ENCODE data around the gene L2HGDH.
A peak's percentile ranks its signal among the peaks of the same experiment; 100 is the strongest.
"Not testable (repeated sequence)": the region's sequence is repeated elsewhere in the genome, so short reads cannot be mapped to it uniquely, and the experiment has no call there.

The L2HGDH gene
- 4.0 to 11.5 (median 6.9) reads per million in 9 experiments for total RNA-seq

DNA sequence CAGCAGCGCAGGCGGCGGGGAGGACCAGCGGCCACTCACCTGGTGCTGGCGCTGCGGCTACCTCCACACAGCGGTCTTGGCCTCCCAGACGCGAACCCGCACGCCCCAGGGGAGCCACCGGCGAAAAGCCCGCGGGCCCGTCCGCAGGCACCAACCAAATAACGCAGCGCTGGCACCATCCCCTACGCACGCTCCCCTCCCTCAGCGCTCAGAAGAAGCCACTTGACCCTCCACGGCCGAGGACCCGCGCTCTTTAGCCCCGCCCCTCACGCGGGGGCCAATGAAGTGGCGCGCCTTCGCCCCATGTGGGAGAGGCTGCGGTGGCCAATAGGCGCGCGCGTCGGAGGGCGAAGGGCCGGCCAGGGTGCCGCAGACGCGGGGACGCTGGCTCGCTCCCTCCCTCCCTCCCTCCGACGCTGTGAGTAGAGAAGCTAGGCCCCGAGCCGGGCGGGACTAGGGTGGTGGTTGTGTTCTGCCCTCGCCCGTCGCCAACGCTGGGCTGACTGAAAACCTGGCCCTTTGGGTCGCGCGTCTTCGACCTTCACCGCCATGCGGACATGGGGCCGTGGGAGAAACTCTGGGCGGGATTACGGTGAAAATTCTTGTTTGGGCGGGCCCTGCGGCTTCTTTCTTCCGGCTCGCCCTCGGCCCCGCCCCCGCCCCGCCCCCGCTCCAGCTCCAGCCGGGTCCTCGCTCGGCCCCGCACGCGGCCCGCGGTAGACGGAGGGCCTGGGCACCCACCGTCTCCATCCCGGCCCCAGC lies at the start of gene L2HGDH, which contains the start of gene DMAC2L:
L2HGDH (minus strand) TSS at position 258 of the 762 bp plus-strand sequence; CDS start at position 179, 79 bp downstream.
DMAC2L (plus strand) TSS at position 353 of the 762 bp plus-strand sequence. CDS start 9,164 bp downstream, outside the sequence.
- H3K27ac Mint-ChIP-seq: peak within 1 kb of the TSS; percentile 95 to 98
- DNase-seq: peak; percentile 81 to 83 (median 81)
- H3K4me1 Mint-ChIP-seq (ENCODE audit: low read depth in 2 of 2): peaks cover 23 to 39% of the 10 kb centered on the region in 2 donors
- no peaks in the 10 kb centered on the region for H3K27me3 Mint-ChIP-seq
- peak within 1 kb of the TSS; percentile 91 to 94 for H3K4me3 Mint-ChIP-seq
- H3K9me3 Mint-ChIP-seq: no peaks in the 10 kb centered on the region
- H3K36me3 Mint-ChIP-seq (ENCODE audit: insufficient read depth): peaks cover 18% of the 10 kb centered on the region
- peak; percentile 85 for ATAC-seq (replicated peaks)

DNA sequence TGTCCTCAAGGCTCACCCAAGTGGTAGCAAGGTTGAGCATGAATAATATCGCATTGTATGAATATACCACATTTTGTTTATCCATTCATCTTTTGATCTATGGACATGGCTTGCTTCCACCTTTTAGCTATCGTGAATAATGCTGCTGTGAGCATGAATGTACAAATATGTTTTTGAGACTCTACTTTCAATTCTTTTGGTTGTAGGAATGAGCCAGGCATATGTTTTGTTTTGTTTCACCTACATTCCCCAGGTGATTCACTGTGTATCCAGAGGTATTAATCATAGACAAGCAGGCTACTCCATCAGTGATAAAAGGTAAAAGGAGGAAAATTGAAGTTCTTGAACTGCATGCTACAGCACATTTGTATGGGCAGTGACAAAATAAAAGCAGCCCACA lies 48.8 kb upstream of the L2HGDH start:
- Mint-ChIP-seq H3K27me3 (no peaks in the 10 kb centered on the region), H3K9me3 (no peaks in the 10 kb centered on the region), H3K4me1 (ENCODE audit: low read depth in 2 of 2) (peaks cover 19 to 31% of the 10 kb centered on the region in 2 donors), H3K36me3 (ENCODE audit: insufficient read depth) (peaks cover 17% of the 10 kb centered on the region), H3K4me3 (no peak overlapping the region), H3K27ac (no peak overlapping the region)
- DNase-seq (no peak), ATAC-seq (replicated peaks) (no peak)

DNA sequence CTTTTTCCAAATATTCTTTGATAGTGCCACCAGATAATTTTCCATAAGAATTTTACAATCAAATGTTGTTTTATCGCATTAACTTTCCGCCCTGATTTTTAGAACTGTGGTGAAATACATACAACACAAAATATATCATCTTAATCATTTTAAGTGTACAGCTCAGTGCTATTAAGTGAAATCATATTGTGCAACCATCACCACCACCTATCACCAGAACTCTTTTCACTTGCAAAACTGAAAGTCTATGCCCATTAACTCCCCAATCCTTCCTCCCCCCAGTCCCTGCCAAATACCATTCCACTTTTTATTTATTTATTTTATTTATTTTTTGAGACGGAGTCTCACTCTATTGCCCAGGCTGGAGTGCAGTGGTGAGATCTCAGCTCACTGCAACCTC lies 48.1 kb upstream of the L2HGDH start:
- Mint-ChIP-seq H3K27ac (peak overlapping the region; percentile 24 to 64), H3K9me3 (no peaks in the 10 kb centered on the region), H3K27me3 (no peaks in the 10 kb centered on the region), H3K36me3 (ENCODE audit: insufficient read depth) (peaks cover 19% of the 10 kb centered on the region), H3K4me1 (ENCODE audit: low read depth in 2 of 2) (peaks cover 20 to 29% of the 10 kb centered on the region in 2 donors), H3K4me3 (no peak overlapping the region)
- ATAC-seq (replicated peaks) (no peak), DNase-seq (no peak)

- Mint-ChIP-seq H3K27me3 (no peaks in the 10 kb centered on the region), H3K9me3 (no peaks in the 10 kb centered on the region), H3K36me3 (ENCODE audit: insufficient read depth) (peaks cover 19% of the 10 kb centered on the region), H3K4me1 (ENCODE audit: low read depth in 2 of 2) (peaks cover 20 to 26% of the 10 kb centered on the region in 2 donors), H3K27ac (peak overlapping the region; percentile 24 to 77), H3K4me3 (no peak overlapping the region)
- ATAC-seq (replicated peaks) (no peak), DNase-seq (no peak)
Observed at GRCh38 chr14:50359631-50360030, 47.6 kb upstream of the L2HGDH start.

DNA sequence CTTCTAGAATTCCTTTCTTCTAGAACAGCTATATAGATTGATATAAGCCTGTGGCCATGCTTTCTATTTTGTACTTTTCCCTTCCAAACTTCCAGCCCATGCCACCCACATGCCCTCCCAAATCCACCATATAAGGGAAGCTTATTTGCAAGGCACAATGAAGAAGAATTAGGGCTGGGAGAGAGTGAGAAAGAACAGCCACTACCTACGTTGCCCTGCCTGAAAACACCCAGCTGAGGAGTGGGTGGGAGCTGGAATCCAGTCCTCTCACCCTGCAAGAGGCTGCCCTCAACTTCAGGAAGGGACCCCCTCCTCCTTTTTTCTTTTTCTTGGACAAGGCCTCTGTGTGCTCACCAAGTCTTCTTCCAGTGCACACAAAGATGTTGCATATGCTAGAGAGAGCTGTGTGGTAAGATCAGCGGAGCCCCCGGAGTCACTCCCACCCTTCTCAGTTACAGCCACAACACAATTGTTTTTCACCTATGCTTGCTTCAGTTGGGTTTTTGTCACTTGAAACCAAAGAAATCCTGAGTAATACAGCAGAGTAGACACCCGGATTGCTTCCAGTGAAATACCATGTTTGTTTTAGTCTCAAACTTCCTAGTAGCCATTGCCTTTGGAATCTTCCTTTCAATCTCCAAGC lies 45.8 kb upstream of the L2HGDH start:
- H3K4me1 Mint-ChIP-seq (ENCODE audit: low read depth in 2 of 2): peaks cover 10 to 16% of the 10 kb centered on the region in 2 donors
- no peak overlapping the region for H3K4me3 Mint-ChIP-seq
- H3K36me3 Mint-ChIP-seq (ENCODE audit: insufficient read depth): peaks cover 21% of the 10 kb centered on the region
- H3K9me3 Mint-ChIP-seq: no peaks in the 10 kb centered on the region
- no peaks in the 10 kb centered on the region for H3K27me3 Mint-ChIP-seq
- ATAC-seq (replicated peaks) (no peak), DNase-seq (no peak)
- H3K27ac Mint-ChIP-seq: peak overlapping the region in 1 of 2 donors; percentile 33

DNA sequence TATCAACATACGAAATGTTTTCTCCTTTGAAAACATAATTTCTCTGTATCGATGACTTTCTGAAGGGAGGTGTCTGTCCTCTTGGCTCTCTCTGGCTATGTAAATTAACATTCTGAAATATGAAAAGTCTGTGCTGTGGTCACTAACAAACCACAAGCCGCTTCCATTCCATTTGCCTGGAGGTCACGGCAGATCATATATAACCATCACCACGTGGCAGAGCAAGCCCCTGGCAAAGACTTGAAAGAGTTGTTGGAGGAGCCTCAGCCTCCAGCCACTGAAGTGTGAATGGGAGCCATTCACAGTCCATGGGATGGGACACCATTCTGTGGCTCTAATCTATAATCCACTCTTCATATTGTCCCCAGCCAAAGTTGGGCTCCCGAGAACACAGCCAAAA lies 45.1 kb upstream of the L2HGDH start:
- no peak overlapping the region for H3K4me3 Mint-ChIP-seq
- H3K36me3 Mint-ChIP-seq (ENCODE audit: insufficient read depth): peaks cover 22% of the 10 kb centered on the region
- peaks cover 4 to 9% of the 10 kb centered on the region in 2 donors for H3K4me1 Mint-ChIP-seq (ENCODE audit: low read depth in 2 of 2)
- no peak for ATAC-seq (replicated peaks)
- H3K27ac Mint-ChIP-seq: peak overlapping the region in 1 of 2 donors; percentile 7
- no peak for DNase-seq
- no peaks in the 10 kb centered on the region for H3K9me3 Mint-ChIP-seq
- H3K27me3 Mint-ChIP-seq: no peaks in the 10 kb centered on the region

DNA sequence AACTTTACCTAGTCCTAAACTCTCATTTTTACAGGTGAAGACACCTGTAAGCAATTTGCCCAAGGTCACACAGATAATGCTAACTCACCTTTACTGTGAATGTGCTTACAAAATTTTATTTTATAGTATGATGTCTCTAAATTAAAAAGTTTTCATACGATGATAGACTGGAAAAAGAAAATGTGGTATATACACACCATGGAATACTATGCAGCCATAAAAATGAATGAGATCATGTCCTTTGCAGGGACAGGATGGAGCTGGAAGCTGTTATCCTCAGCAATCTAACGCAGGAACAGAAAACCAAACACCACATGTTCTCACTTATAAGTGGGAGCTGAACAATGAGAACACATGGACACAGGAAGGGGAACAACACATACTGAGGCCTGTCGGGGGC lies 44.3 kb upstream of the L2HGDH start:
- Mint-ChIP-seq H3K36me3 (ENCODE audit: insufficient read depth) (peaks cover 22% of the 10 kb centered on the region), H3K27ac (peak overlapping the region in 1 of 2 donors; percentile 36)
- H3K27me3 Mint-ChIP-seq; H3K9me3 Mint-ChIP-seq; DNase-seq; H3K4me3 Mint-ChIP-seq; ATAC-seq (replicated peaks); H3K4me1 Mint-ChIP-seq (ENCODE audit: low read depth in 2 of 2): not testable (repeated sequence)

- Mint-ChIP-seq H3K36me3 (ENCODE audit: insufficient read depth) (peaks cover 22% of the 10 kb centered on the region), H3K27ac (peak overlapping the region in 1 of 2 donors; percentile 36), H3K27me3 (no peaks in the 10 kb centered on the region), H3K9me3 (no peaks in the 10 kb centered on the region), H3K4me3 (no peak overlapping the region), H3K4me1 (ENCODE audit: low read depth in 2 of 2) (peaks cover 4 to 9% of the 10 kb centered on the region in 2 donors)
- ATAC-seq (replicated peaks) (no peak), DNase-seq (no peak)
Observed at GRCh38 chr14:50355692-50356091, 43.7 kb upstream of the L2HGDH start.

GRCh38 chr14:50354527-50354926 lies 42.5 kb upstream of the L2HGDH start:
- no peaks in the 10 kb centered on the region for H3K27me3 Mint-ChIP-seq
- no peak for DNase-seq
- H3K4me1 Mint-ChIP-seq (ENCODE audit: low read depth in 2 of 2): peaks cover 2 to 3% of the 10 kb centered on the region in 2 donors
- no peak for ATAC-seq (replicated peaks)
- no peak overlapping the region for H3K4me3 Mint-ChIP-seq
- H3K27ac Mint-ChIP-seq: no peak overlapping the region
- H3K9me3 Mint-ChIP-seq: no peaks in the 10 kb centered on the region
- peaks cover 22% of the 10 kb centered on the region for H3K36me3 Mint-ChIP-seq (ENCODE audit: insufficient read depth)

DNA sequence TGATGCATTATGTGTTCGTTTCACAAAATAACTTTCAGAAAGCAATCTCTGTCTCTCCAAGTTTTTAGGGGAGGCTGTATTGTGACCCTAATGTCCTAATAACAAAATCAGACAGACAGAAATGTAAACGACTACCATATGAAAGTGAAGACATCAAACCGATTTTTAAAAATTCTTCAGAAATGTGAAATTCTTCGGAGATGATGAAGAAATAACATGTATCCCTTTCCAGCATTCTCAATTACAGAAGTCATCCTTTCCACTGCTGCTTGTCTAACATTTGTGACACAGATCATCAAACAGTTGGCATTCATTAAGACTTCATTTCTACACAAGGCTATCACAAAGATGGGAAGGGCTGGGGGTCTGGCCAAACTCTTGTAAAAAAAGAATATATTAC lies 41.1 kb upstream of the L2HGDH start:
- no peak for DNase-seq
- peaks cover 2 to 3% of the 10 kb centered on the region in 2 donors for H3K4me1 Mint-ChIP-seq (ENCODE audit: low read depth in 2 of 2)
- ATAC-seq (replicated peaks): no peak
- H3K36me3 Mint-ChIP-seq (ENCODE audit: insufficient read depth): peaks cover 13% of the 10 kb centered on the region
- no peaks in the 10 kb centered on the region for H3K9me3 Mint-ChIP-seq
- H3K4me3 Mint-ChIP-seq: no peak overlapping the region
- H3K27ac Mint-ChIP-seq: no peak overlapping the region
- H3K27me3 Mint-ChIP-seq: no peaks in the 10 kb centered on the region

DNA sequence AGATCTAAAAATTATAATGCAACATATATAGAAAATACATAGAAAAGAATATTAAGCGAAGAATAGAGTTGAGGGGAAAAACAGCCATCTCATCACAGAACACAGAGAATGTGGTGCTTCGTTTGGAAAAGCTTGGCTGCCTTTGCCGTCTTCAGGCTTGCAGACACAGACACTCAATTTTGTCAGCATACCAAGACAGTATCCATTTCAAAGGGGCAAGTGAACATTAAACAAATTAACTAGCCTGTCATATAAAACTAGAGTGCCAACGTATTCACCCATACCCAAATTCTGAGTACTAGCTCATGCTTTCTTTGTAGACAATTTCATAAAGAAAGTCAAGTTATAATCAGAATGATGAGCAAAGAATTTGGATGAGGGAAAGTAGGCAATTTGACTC lies 40.6 kb upstream of the L2HGDH start:
- H3K4me3 Mint-ChIP-seq: no peak overlapping the region
- no peaks in the 10 kb centered on the region for H3K27me3 Mint-ChIP-seq
- no peaks in the 10 kb centered on the region for H3K9me3 Mint-ChIP-seq
- peaks cover 2% of the 10 kb centered on the region in 2 donors for H3K4me1 Mint-ChIP-seq (ENCODE audit: low read depth in 2 of 2)
- ATAC-seq (replicated peaks): no peak
- H3K27ac Mint-ChIP-seq: no peak overlapping the region
- no peak for DNase-seq
- peaks cover 9% of the 10 kb centered on the region for H3K36me3 Mint-ChIP-seq (ENCODE audit: insufficient read depth)

GRCh38 chr14:50350975-50351374 lies 38.9 kb upstream of the L2HGDH start:
- ATAC-seq (replicated peaks) (no peak), DNase-seq (no peak)
- Mint-ChIP-seq H3K36me3 (ENCODE audit: insufficient read depth) (peaks cover 9% of the 10 kb centered on the region), H3K9me3 (no peaks in the 10 kb centered on the region), H3K4me1 (ENCODE audit: low read depth in 2 of 2) (peaks cover 0 to 2% of the 10 kb centered on the region in 2 donors), H3K4me3 (no peak overlapping the region), H3K27ac (peak overlapping the region in 1 of 2 donors; percentile 17), H3K27me3 (no peaks in the 10 kb centered on the region)

GRCh38 chr14:50348933-50349332 lies 36.9 kb upstream of the L2HGDH start:
- Mint-ChIP-seq H3K36me3 (ENCODE audit: insufficient read depth) (peaks cover 6% of the 10 kb centered on the region), H3K9me3 (no peaks in the 10 kb centered on the region), H3K27me3 (no peaks in the 10 kb centered on the region), H3K4me3 (no peak overlapping the region), H3K27ac (peak overlapping the region in 1 of 2 donors; percentile 8), H3K4me1 (ENCODE audit: low read depth in 2 of 2) (peaks cover 2 to 5% of the 10 kb centered on the region in 2 donors)
- no peak for ATAC-seq (replicated peaks)
- DNase-seq: no peak

DNA sequence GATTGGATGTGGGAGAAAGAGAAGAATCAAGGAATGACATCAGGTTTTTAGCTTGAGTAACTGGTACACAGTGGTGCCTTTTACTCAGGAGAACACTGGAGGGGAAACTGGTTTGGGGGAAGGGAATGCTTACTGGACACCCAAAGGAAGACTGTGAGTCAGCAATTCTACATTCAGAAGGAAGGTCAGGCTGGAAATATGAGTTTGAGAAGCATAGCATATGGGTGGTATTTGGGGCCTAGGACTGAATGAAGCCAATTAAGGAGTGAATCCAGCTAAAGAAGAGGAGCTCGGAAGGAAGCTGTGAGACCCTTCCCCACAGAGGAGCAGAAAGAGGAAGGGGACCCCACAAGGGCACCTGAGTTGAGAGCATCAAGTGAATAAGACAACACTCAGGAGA lies 35.5 kb upstream of the L2HGDH start:
- H3K27me3 Mint-ChIP-seq: no peaks in the 10 kb centered on the region
- peaks cover 6 to 9% of the 10 kb centered on the region in 2 donors for H3K4me1 Mint-ChIP-seq (ENCODE audit: low read depth in 2 of 2)
- ATAC-seq (replicated peaks) (no peak), DNase-seq (no peak)
- no peak overlapping the region for H3K4me3 Mint-ChIP-seq
- H3K9me3 Mint-ChIP-seq: no peaks in the 10 kb centered on the region
- peaks cover 3% of the 10 kb centered on the region for H3K36me3 Mint-ChIP-seq (ENCODE audit: insufficient read depth)
- peak overlapping the region in 1 of 2 donors; percentile 26 for H3K27ac Mint-ChIP-seq
